PC-3 (cell line): ENCODE data around the gene GXYLT2.

Source experiments
- CTCF ChIP-seq: fragments of 300-600 bp; sonication (generic); conservative IDR thresholded peaks from 2 replicates; pipeline ENCODE4 v1.5.1; 2017; ENCODE audit warnings: antibody characterized with exemption, low read depth, mild to moderate bottlenecking, low read length
- EZH2 ChIP-seq: fragments of 300-600 bp; sonication (generic); IDR thresholded peaks from one replicate; pipeline ENCODE4 v1.6.1; 2017; ENCODE audit warnings: antibody characterized with exemption, mild to moderate bottlenecking, low read length; ENCODE audit not compliant: unreplicated experiment
- EZH2phosphoT487 ChIP-seq: fragments of 300-600 bp; sonication (generic); IDR thresholded peaks from 2 replicates; pipeline ENCODE4 v1.6.1; 2018; ENCODE audit warnings: mild to moderate bottlenecking, antibody characterized with exemption, low read length, borderline replicate concordance

GRCh38 chr3:73024836-73025235 lies 137.0 kb downstream of the GXYLT2 start:
- TF ChIP-seq CTCF (no peak), EZH2 (no peak), EZH2phosphoT487 (no peak)
